Caco-2 (cell line): ENCODE measurements around the gene DOK6. TPM values are rescaled to one million over a fixed set of nuclear protein-coding genes. Genes with fewer than 3 reads are reported as not detected.

Source experiments
- BruUV-seq: library from RNA; stranded (reverse); fragments of 400-500 nt; replicated peaks from 2 replicates; lab custom pipeline; 2021; lab: Mats Ljungman, UMichigan
- CTCF ChIA-PET: fragments of 300-600 bp; sonication (Branson Sonifier 250); formaldehyde crosslinking; loops from one replicate; lab custom pipeline; 2022; ENCODE audit warnings: antibody characterized with exemption; lab: Charles Lee
- POLR2A ChIA-PET: fragments of 300-600 bp; sonication (Branson Sonifier 250); formaldehyde crosslinking; loops from one replicate; lab custom pipeline; 2022; ENCODE audit warnings: antibody characterized with exemption; lab: Charles Lee
- DNase-seq, 2 experiments: peaks; one replicate each; pipeline versions ENCODE4 v3.0.0 to v3.0.0-alpha.2; 2020 to 2022
- H3K27me3 ChIP-seq: replicated peaks from 2 replicates; pipeline ENCODE4 v1.6.0; 2011; ENCODE audit warnings: low read length; ENCODE audit not compliant: control insufficient read depth, insufficient read depth
- H3K36me3 ChIP-seq: 2 replicates; pipeline ENCODE4 v1.5.1; 2011; ENCODE audit warnings: low read length; ENCODE audit not compliant: control insufficient read depth, insufficient read depth
- H3K4me1 ChIP-seq: fragments of 250-450 bp; sonication (Bioruptor Pico); 2 replicates; pipeline ENCODE4 v1.5.1; 2020; ENCODE audit warnings: mild to moderate bottlenecking
- H3K4me3 ChIP-seq: 2 replicates; pipeline ENCODE4 v1.5.1; 2011; ENCODE audit warnings: low read depth, mild to moderate bottlenecking, control low read depth, low read length
- H3K9me3 ChIP-seq: fragments of 250-450 bp; sonication (Bioruptor Pico); 2 replicates; pipeline ENCODE4 v1.5.1; 2020; ENCODE audit warnings: mild to moderate bottlenecking, moderate library complexity
- H3K27ac Mint-ChIP-seq: one replicate; pipeline ENCODE4 v1.8.0; 2022; ENCODE audit warnings: mixed read lengths; ENCODE audit not compliant: unreplicated experiment
- H3K27me3 Mint-ChIP-seq: one replicate; pipeline ENCODE4 v1.8.0; 2022; ENCODE audit warnings: mixed read lengths; ENCODE audit not compliant: insufficient read depth, unreplicated experiment
- H3K36me3 Mint-ChIP-seq: one replicate; pipeline ENCODE4 v1.8.0; 2022; ENCODE audit warnings: mild to moderate bottlenecking, mixed read lengths; ENCODE audit not compliant: insufficient read depth, unreplicated experiment
- H3K4me1 Mint-ChIP-seq: one replicate; pipeline ENCODE4 v1.8.0; 2022; ENCODE audit warnings: low read depth, mixed read lengths; ENCODE audit not compliant: unreplicated experiment
- H3K4me3 Mint-ChIP-seq: one replicate; pipeline ENCODE4 v1.8.0; 2022; ENCODE audit warnings: mild to moderate bottlenecking, moderate library complexity, mixed read lengths; ENCODE audit not compliant: unreplicated experiment
- H3K9me3 Mint-ChIP-seq: one replicate; pipeline ENCODE4 v1.8.0; 2022; ENCODE audit warnings: mixed read lengths; ENCODE audit not compliant: unreplicated experiment
- intact Hi-C: fragments of 100-400 bp; cut with micrococcal nuclease; formaldehyde crosslinking; loops from one replicate; pipeline ENCODE4 v1.10.0; 2022; ENCODE audit not compliant: unreplicated experiment
- total RNA-seq: library from RNA; stranded (reverse); gene quantifications from 2 replicates; pipeline ENCODE4 v1.2.3, GENCODE V29; 2022
- TF ChIP-seq, protein P1 (sequence below), 2 experiments: fragments of 200-600 bp in 1 of 2; IDR thresholded peaks; 1 replicate in 1 of 2; 2 replicates in 1 of 2; pipeline versions ENCODE4 v1.5.1 to v1.8.0; 2011 to 2022; ENCODE audit warnings: antibody characterized with exemption in 1 of 2, control low read depth in 1 of 2, inconsistent platforms in 1 of 2, low read depth in 1 of 2, low read length in 1 of 2, mild to moderate bottlenecking in 1 of 2, moderate library complexity in 1 of 2; ENCODE audit not compliant: insufficient read depth in 1 of 2, severe bottlenecking in 1 of 2, unreplicated experiment in 1 of 2

DOK6 gene
- total RNA-seq, 1 experiment from 2014 or later: not detected

DNA sequence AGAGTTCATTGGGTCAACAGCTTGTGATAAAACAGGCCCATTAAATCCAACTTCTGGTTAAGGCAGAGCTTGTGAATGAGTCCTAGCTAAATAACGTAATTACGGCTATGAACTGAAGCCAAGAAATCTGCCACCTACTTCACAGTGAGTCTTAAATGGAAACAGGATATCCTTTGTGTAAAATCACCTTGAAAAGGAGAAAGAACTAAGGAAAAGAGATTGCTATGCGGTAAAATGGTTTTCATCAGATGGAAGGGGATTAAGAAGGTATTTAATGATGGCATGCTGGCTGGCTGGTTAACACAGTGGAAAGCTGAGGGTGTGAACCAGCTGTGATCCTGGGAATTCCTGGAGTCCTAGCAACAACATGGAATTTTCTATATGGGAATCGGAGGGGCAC is 156.6 kb downstream of the DOK6 start:
- H3K36me3 ChIP-seq: no peaks in the 10 kb centered on the region
- Mint-ChIP-seq H3K36me3 (no peaks in the 10 kb centered on the region), H3K27ac (no peak overlapping the region), H3K27me3 (peaks cover 5% of the 10 kb centered on the region), H3K9me3 (no peaks in the 10 kb centered on the region), H3K4me3 (no peak overlapping the region), H3K4me1 (no peaks in the 10 kb centered on the region)
- no peaks in the 10 kb centered on the region for H3K27me3 ChIP-seq
- no peaks in the 10 kb centered on the region for H3K4me1 ChIP-seq
- TF ChIP-seq, protein P1, sequence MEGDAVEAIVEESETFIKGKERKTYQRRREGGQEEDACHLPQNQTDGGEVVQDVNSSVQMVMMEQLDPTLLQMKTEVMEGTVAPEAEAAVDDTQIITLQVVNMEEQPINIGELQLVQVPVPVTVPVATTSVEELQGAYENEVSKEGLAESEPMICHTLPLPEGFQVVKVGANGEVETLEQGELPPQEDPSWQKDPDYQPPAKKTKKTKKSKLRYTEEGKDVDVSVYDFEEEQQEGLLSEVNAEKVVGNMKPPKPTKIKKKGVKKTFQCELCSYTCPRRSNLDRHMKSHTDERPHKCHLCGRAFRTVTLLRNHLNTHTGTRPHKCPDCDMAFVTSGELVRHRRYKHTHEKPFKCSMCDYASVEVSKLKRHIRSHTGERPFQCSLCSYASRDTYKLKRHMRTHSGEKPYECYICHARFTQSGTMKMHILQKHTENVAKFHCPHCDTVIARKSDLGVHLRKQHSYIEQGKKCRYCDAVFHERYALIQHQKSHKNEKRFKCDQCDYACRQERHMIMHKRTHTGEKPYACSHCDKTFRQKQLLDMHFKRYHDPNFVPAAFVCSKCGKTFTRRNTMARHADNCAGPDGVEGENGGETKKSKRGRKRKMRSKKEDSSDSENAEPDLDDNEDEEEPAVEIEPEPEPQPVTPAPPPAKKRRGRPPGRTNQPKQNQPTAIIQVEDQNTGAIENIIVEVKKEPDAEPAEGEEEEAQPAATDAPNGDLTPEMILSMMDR (IDR thresholded peaks at IDR 0.05; ENCODE audit: insufficient read depth in 1 of 2, low read depth in 1 of 2, low read length in 1 of 2, severe bottlenecking in 1 of 2, unreplicated experiment in 1 of 2): no peak
- H3K4me3 ChIP-seq: no peak overlapping the region
- intact Hi-C loops: no loop called here
- POLR2A ChIA-PET: no interaction called here
- DNase-seq: no peak
- CTCF ChIA-PET: no interaction called here
- no TSS peak for BruUV-seq
- no peaks in the 10 kb centered on the region for H3K9me3 ChIP-seq

DNA sequence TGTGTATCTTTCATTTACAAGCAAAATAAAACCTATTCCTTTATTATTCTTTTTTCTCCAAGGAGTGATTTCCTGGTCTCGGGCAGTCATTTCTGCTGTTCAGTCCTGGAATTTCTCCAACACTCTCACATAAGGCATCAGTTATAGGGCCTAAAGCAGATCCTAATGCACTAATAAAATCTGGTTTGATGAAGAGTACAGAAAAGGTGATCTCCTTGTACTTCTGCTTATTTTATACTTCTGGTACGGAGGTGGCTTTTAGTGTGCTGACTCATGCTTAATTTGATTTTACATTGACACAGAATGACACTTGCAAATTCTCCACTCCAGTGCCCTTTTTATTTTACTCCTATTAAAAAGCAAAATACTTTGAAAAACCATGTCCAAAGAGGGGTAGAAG is 157.4 kb downstream of the DOK6 start:
- DNase-seq: no peak
- intact Hi-C loops: no loop called here
- no peaks in the 10 kb centered on the region for H3K36me3 ChIP-seq
- no peak overlapping the region for H3K27ac Mint-ChIP-seq
- no peaks in the 10 kb centered on the region for H3K36me3 Mint-ChIP-seq
- TF ChIP-seq, protein P1 (IDR thresholded peaks at IDR 0.05; ENCODE audit: insufficient read depth in 1 of 2, low read depth in 1 of 2, low read length in 1 of 2, severe bottlenecking in 1 of 2, unreplicated experiment in 1 of 2): no peak
- H3K4me3 ChIP-seq: no peak overlapping the region
- peaks cover 5% of the 10 kb centered on the region for H3K27me3 Mint-ChIP-seq
- ChIA-PET CTCF (no interaction called here), POLR2A (no interaction called here)
- no peaks in the 10 kb centered on the region for H3K4me1 ChIP-seq
- no peaks in the 10 kb centered on the region for H3K9me3 ChIP-seq
- H3K27me3 ChIP-seq: no peaks in the 10 kb centered on the region
- BruUV-seq: no TSS peak
- no peaks in the 10 kb centered on the region for H3K9me3 Mint-ChIP-seq
- no peak overlapping the region for H3K4me3 Mint-ChIP-seq
- H3K4me1 Mint-ChIP-seq: no peaks in the 10 kb centered on the region

DNA sequence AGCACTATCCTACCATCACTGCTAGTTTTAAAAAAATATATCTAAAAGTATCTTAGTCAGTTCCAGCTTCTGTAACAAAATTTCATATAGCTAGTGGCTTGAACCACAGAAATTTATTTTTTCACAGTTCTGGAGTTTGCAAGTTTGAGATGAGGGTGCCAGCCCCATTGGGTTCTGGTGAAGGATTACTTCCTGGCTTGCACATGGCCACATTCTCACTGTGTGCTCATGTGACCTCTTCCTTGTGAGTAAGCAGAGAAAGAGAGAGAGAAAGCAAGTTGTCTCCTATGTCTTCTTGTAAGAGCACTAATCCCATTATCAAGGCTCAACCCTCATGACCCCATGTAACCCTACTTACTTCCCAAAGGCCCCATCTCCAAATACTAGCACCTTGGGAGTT is 158.9 kb downstream of the DOK6 start:
- no peaks in the 10 kb centered on the region for H3K9me3 ChIP-seq
- H3K4me3 ChIP-seq: no peak overlapping the region
- Mint-ChIP-seq H3K27ac (no peak overlapping the region), H3K9me3 (no peaks in the 10 kb centered on the region), H3K27me3 (peaks cover 5% of the 10 kb centered on the region), H3K4me3 (no peak overlapping the region), H3K4me1 (no peaks in the 10 kb centered on the region), H3K36me3 (no peaks in the 10 kb centered on the region)
- intact Hi-C loops: no loop called here
- TF ChIP-seq, protein P1 (IDR thresholded peaks at IDR 0.05; ENCODE audit: insufficient read depth in 1 of 2, low read depth in 1 of 2, low read length in 1 of 2, severe bottlenecking in 1 of 2, unreplicated experiment in 1 of 2): no peak
- no TSS peak for BruUV-seq
- H3K4me1 ChIP-seq: no peaks in the 10 kb centered on the region
- CTCF ChIA-PET: no interaction called here
- no peak for DNase-seq
- POLR2A ChIA-PET: no interaction called here
- no peaks in the 10 kb centered on the region for H3K27me3 ChIP-seq
- no peaks in the 10 kb centered on the region for H3K36me3 ChIP-seq
